GM18517 (cell line): Measurements from ENCODE around the gene NTM.
"Not testable (repeated sequence)": the region's sequence is repeated elsewhere in the genome, so short reads cannot be mapped to it uniquely, and the experiment has no call there.

ENCODE experiments used
- ATAC-seq: cut with Tn5 transposase; IDR thresholded peaks from one replicate; pipeline ENCODE4 v1.9.1; 2021; ENCODE audit warnings: mild to moderate bottlenecking, moderate library complexity; ENCODE audit not compliant: unreplicated experiment

The NTM gene

GRCh38 chr11:131488238-131488637 lies 117.8 kb downstream of the NTM start:
- no peak for ATAC-seq

- ATAC-seq, result no peak
Measured at GRCh38 chr11:131491503-131491902, 121.1 kb downstream of the NTM start.

GRCh38 chr11:131495423-131495822 lies 125.0 kb downstream of the NTM start:
- no peak for ATAC-seq

GRCh38 chr11:131497686-131498085 lies 127.3 kb downstream of the NTM start:
- not testable (repeated sequence) for ATAC-seq

- ATAC-seq, result no peak
Measured at GRCh38 chr11:131498631-131499160, 128.3 kb downstream of the NTM start.

GRCh38 chr11:131499199-131499598 lies 128.8 kb downstream of the NTM start:
- no peak for ATAC-seq

GRCh38 chr11:131503017-131503416 lies 132.6 kb downstream of the NTM start:
- no peak for ATAC-seq

GRCh38 chr11:131504199-131504949 lies 134.0 kb downstream of the NTM start:
- ATAC-seq, result no peak

- ATAC-seq, result no peak
Measured at GRCh38 chr11:131506348-131506747, 135.9 kb downstream of the NTM start.

GRCh38 chr11:131510662-131511061 lies 140.2 kb downstream of the NTM start:
- ATAC-seq, result no peak

GRCh38 chr11:131511794-131512193 lies 141.4 kb downstream of the NTM start:
- no peak for ATAC-seq

GRCh38 chr11:131512228-131512627 lies 141.8 kb downstream of the NTM start:
- ATAC-seq, result no peak

- no peak for ATAC-seq
Measured at GRCh38 chr11:131514062-131514461, 143.6 kb downstream of the NTM start.

- no peak for ATAC-seq
Measured at GRCh38 chr11:131518305-131518838, 148.0 kb downstream of the NTM start.

- no peak for ATAC-seq
Measured at GRCh38 chr11:131522851-131523250, 152.4 kb downstream of the NTM start.

GRCh38 chr11:131530407-131530806 lies 160.0 kb downstream of the NTM start:
- no peak for ATAC-seq

GRCh38 chr11:131533149-131533548 lies 162.7 kb downstream of the NTM start:
- no peak for ATAC-seq

- ATAC-seq, result no peak
Measured at GRCh38 chr11:131533998-131534397, 163.6 kb downstream of the NTM start.

- no peak for ATAC-seq
Measured at GRCh38 chr11:131534611-131535010, 164.2 kb downstream of the NTM start.

- ATAC-seq, result no peak
Measured at GRCh38 chr11:131536159-131536558, 165.7 kb downstream of the NTM start.

GRCh38 chr11:131537196-131537595 lies 166.8 kb downstream of the NTM start:
- no peak for ATAC-seq

GRCh38 chr11:131537748-131538147 lies 167.3 kb downstream of the NTM start:
- no peak for ATAC-seq
